WTC11 (cell line): Measurements from ENCODE around the gene INVS.

ENCODE experiments used
- E2F5 ChIP-seq: sonication (generic); formaldehyde crosslinking; IDR thresholded peaks from 2 replicates; pipeline ENCODE4 v1.8.1; 2022; ENCODE audit warnings: mild to moderate bottlenecking, moderate library complexity, missing genetic modification reagents
- MYBL2 ChIP-seq: sonication (generic); formaldehyde crosslinking; IDR thresholded peaks from 2 replicates; pipeline ENCODE4 v1.8.1; 2023; ENCODE audit warnings: mild to moderate bottlenecking, moderate library complexity, missing genetic modification reagents
- NR1H2 ChIP-seq: sonication (generic); formaldehyde crosslinking; IDR thresholded peaks from 2 replicates; pipeline ENCODE4 v1.9.0; 2021; ENCODE audit warnings: mild to moderate bottlenecking, moderate library complexity, missing genetic modification reagents
- USF2 ChIP-seq: sonication (generic); formaldehyde crosslinking; IDR thresholded peaks from 2 replicates; pipeline ENCODE4 v1.8.1; 2023; ENCODE audit warnings: mild to moderate bottlenecking, missing genetic modification reagents, moderate library complexity
- TF ChIP-seq, protein P1 (sequence below): fragments of 200-600 bp; IDR thresholded peaks from 2 replicates; pipeline ENCODE4 v1.8.0; 2022; ENCODE audit warnings: antibody characterized with exemption

GRCh38 chr9:100167176-100167575 lies 68.1 kb downstream of the INVS start:
- TF ChIP-seq USF2 (CRISPR knock-in tag) (no peak), NR1H2 (CRISPR knock-in tag) (no peak), MYBL2 (no peak), E2F5 (CRISPR knock-in tag) (no peak)
- TF ChIP-seq, protein P1, sequence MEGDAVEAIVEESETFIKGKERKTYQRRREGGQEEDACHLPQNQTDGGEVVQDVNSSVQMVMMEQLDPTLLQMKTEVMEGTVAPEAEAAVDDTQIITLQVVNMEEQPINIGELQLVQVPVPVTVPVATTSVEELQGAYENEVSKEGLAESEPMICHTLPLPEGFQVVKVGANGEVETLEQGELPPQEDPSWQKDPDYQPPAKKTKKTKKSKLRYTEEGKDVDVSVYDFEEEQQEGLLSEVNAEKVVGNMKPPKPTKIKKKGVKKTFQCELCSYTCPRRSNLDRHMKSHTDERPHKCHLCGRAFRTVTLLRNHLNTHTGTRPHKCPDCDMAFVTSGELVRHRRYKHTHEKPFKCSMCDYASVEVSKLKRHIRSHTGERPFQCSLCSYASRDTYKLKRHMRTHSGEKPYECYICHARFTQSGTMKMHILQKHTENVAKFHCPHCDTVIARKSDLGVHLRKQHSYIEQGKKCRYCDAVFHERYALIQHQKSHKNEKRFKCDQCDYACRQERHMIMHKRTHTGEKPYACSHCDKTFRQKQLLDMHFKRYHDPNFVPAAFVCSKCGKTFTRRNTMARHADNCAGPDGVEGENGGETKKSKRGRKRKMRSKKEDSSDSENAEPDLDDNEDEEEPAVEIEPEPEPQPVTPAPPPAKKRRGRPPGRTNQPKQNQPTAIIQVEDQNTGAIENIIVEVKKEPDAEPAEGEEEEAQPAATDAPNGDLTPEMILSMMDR = no peak
